B cell (primary cell): ENCODE data around the gene GDF2. TPM values are rescaled to one million over a fixed set of nuclear protein-coding genes. Genes with fewer than 3 reads are reported as not detected.

ENCODE experiments used
- ATAC-seq: fragments of 200-7000 bp; cut with Tn5 transposase; one replicate; pipeline ENCODE4 v1.10.0; 2021; ENCODE audit warnings: low read depth, mild to moderate bottlenecking, moderate number of reproducible peaks, moderate library complexity
- CTCF ChIA-PET: fragments of 350-600 bp; sonication (Branson Sonifier 250); formaldehyde crosslinking; loops from one replicate; lab custom pipeline; 2021; ENCODE audit warnings: antibody characterized with exemption, inconsistent platforms; lab: Charles Lee
- POLR2A ChIA-PET: fragments of 350-600 bp; sonication (Branson Sonifier 250); formaldehyde crosslinking; loops from one replicate; lab custom pipeline; 2021; ENCODE audit warnings: antibody characterized with exemption; lab: Charles Lee
- DNase-seq: peaks from one replicate; pipeline ENCODE4 v3.0.0; 2013
- H2AFZ ChIP-seq: 2 replicates; pipeline ENCODE4 v1.6.1; 2012; ENCODE audit warnings: mild to moderate bottlenecking, low read depth, low read length; ENCODE audit not compliant: insufficient read depth, poor library complexity, severe bottlenecking
- H3K27ac ChIP-seq, 2 donors: 1 replicate in 1 of 2; 2 replicates in 1 of 2; pipeline ENCODE4 v1.5.1; 2012 to 2013; ENCODE audit warnings: low read length in 2 of 2, mild to moderate bottlenecking in 2 of 2, moderate library complexity in 1 of 2
- H3K27me3 ChIP-seq, 4 experiments: fragments of 200-600 bp in 1 of 4; sonication (generic) in 1 of 4; replicated peaks in 1 of 4; 1 replicate in 2 of 4; 2 replicates in 2 of 4; pipeline versions ENCODE4 v1.6.1 to v1.7.0; 2013 to 2016; ENCODE audit warnings: low read length in 3 of 4, mild to moderate bottlenecking in 2 of 4, mixed read lengths in 1 of 4, moderate library complexity in 1 of 4; ENCODE audit not compliant: insufficient read depth in 4 of 4, control insufficient read depth in 3 of 4; ENCODE audit errors: control extremely low read depth in 1 of 4
- H3K36me3 ChIP-seq, 2 experiments: replicated peaks in 1 of 2; 1 replicate in 1 of 2; 2 replicates in 1 of 2; pipeline versions ENCODE4 v1.6.1 to v1.7.1; 2013; ENCODE audit warnings: low read length in 1 of 2; ENCODE audit not compliant: insufficient read depth in 2 of 2, control insufficient read depth in 1 of 2; ENCODE audit errors: control extremely low read depth in 1 of 2, extremely low read depth in 1 of 2
- H3K4me1 ChIP-seq, 2 donors: fragments of 200-600 bp in 1 of 2; sonication (generic) in 1 of 2; 1 replicate in 1 of 2; 2 replicates in 1 of 2; pipeline versions ENCODE4 v1.5.1 to v1.6.1; 2013 to 2017; ENCODE audit warnings: low read length in 2 of 2; ENCODE audit not compliant: control insufficient read depth in 2 of 2, insufficient read depth in 2 of 2
- H3K4me2 ChIP-seq: replicated peaks from 2 replicates; pipeline ENCODE3; 2012; ENCODE audit warnings: mild to moderate bottlenecking, low read depth, low read length; ENCODE audit not compliant: poor library complexity, severe bottlenecking
- H3K4me3 ChIP-seq, 5 experiments: fragments of 200-600 bp in 1 of 5; sonication (generic) in 1 of 5; 1 replicate in 3 of 5; 2 replicates in 2 of 5; pipeline versions ENCODE4 v1.5.1 to v1.7.0; 2011 to 2016; ENCODE audit warnings: low read length in 4 of 5, mild to moderate bottlenecking in 4 of 5, low read depth in 2 of 5, control low read depth in 1 of 5, moderate library complexity in 1 of 5; ENCODE audit not compliant: insufficient read depth in 1 of 5; ENCODE audit errors: control extremely low read depth in 1 of 5, extremely low read depth in 1 of 5
- H3K79me2 ChIP-seq: fragments of 200-600 bp; sonication (generic); one replicate; pipeline ENCODE4 v1.6.0; 2016; ENCODE audit warnings: low read length; ENCODE audit not compliant: control insufficient read depth, insufficient read depth
- H3K9ac ChIP-seq: fragments of 200-600 bp; sonication (generic); 2 replicates; pipeline ENCODE4 v1.6.1; 2017; ENCODE audit warnings: mild to moderate bottlenecking, low read length, moderate library complexity
- H3K9me3 ChIP-seq, 3 donors: one replicate each; pipeline versions ENCODE4 v1.6.1 to v1.7.1; 2013; ENCODE audit warnings: low read length in 2 of 3; ENCODE audit not compliant: control insufficient read depth in 2 of 3, insufficient read depth in 1 of 3; ENCODE audit errors: control extremely low read depth in 1 of 3
- H4K20me1 ChIP-seq: 2 replicates; pipeline ENCODE4 v1.6.0; 2012; ENCODE audit warnings: mild to moderate bottlenecking, low read length; ENCODE audit not compliant: insufficient read depth, control insufficient read depth, poor library complexity, severe bottlenecking
- H3K27ac Mint-ChIP-seq: one replicate; pipeline ENCODE4 v1.8.0; 2021; ENCODE audit warnings: mixed read lengths
- H3K27me3 Mint-ChIP-seq: one replicate; pipeline ENCODE4 v1.8.0; 2021; ENCODE audit warnings: mixed read lengths
- H3K4me1 Mint-ChIP-seq: one replicate; pipeline ENCODE4 v1.8.0; 2021; ENCODE audit warnings: mixed read lengths
- H3K4me3 Mint-ChIP-seq: one replicate; pipeline ENCODE4 v1.8.0; 2021; ENCODE audit warnings: mixed read lengths
- H3K9me3 Mint-ChIP-seq: one replicate; pipeline ENCODE4 v1.8.0; 2022; ENCODE audit warnings: mixed read lengths; ENCODE audit not compliant: insufficient read depth
- CTCF ChIP-seq: fragments of 200-600 bp; IDR thresholded peaks from one replicate; pipeline ENCODE4 v1.8.0; 2022; ENCODE audit warnings: antibody characterized with exemption, mild to moderate bottlenecking
- EZH2 ChIP-seq: IDR thresholded peaks from 2 replicates; pipeline ENCODE4 v1.6.1; 2012; ENCODE audit warnings: borderline replicate concordance, low read depth, mild to moderate bottlenecking, moderate library complexity, low read length; ENCODE audit not compliant: insufficient read depth, poor library complexity, severe bottlenecking
- WGBS: methylation state at CpG from one replicate; pipeline ENCODE4 v1.1.5; 2013; ENCODE audit warnings: missing lambda C conversion rate; ENCODE audit not compliant: insufficient coverage; 5-methylcytosine and 5-hydroxymethylcytosine counted together
- intact Hi-C: fragments of 100-400 bp; cut with micrococcal nuclease; formaldehyde crosslinking; loops from one replicate; pipeline ENCODE4 v1.10.0; 2022
- polyA plus RNA-seq: library from polyadenylated mRNA; depleted of rRNA; stranded (reverse); fragments of >200 nt; gene quantifications from 2 replicates; pipeline ENCODE4 v1.2.3, GENCODE V29; 2012
- total RNA-seq, 2 donors: library from RNA; stranded (reverse); fragments of 120-200 nt in 1 of 2; gene quantifications; 1 replicate in 1 of 2; 2 replicates in 1 of 2; pipeline versions ENCODE4 v1.2.3 to v1.2.4, GENCODE V29; 2013 to 2022

The GDF2 gene
- total and polyA plus RNA-seq, 2 donors (not counting 1 experiment from before 2014, with no cell fraction given) = not detected

DNA sequence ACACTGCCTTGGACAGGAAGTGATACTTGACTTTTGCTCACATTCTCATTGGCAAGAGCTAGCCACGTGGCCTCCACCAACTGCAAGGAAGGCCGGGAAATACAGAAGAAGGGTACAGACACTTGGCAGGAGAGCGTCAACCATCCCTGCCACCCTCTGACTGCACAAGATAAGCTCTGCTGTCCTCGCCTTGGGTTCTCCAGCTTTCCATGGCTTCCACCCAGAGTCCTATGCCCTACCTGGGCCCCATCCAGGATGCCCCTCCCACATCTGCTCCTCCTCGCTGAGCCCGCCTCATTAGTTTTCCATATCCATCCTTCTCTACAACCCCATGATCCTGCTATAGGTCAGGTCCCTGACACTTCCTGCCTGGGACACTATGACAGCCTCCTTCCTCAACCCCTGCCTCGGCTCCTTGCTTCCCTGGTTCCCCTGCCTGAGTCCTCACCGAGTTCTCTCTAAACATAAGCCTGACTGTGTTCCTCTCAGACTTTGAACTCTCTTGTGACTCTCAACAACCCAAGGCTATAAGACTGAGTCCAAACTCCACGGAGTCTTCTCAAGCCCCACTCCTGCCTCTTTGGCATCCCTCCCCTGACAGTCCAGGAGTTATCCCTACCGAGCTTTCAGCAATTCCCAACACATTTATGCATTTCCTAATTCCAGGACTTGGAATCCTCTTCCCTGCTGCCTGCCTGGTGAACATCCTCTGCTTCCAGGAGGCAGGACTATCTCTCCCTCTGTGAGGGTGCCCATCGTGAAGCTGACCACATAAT lies 45.5 kb upstream of the GDF2 start:
- Histone ChIP-seq H3K27me3 (peaks cover 0 to 4% (median 0%) of the 10 kb centered on the region in 4 experiments), H3K79me2 (no peaks in the 10 kb centered on the region), H3K4me3 (no peak overlapping the region), H3K27ac (no peak overlapping the region), H2AFZ (no peak overlapping the region), H4K20me1 (no peaks in the 10 kb centered on the region), H3K9ac (no peak overlapping the region), H3K36me3 (no peaks in the 10 kb centered on the region), H3K9me3 (peaks cover 1 to 7% (median 4%) of the 10 kb centered on the region in 3 donors), H3K4me1 (no peaks in the 10 kb centered on the region), H3K4me2 (no peak overlapping the region)
- Mint-ChIP-seq H3K27me3 (peaks cover 30% of the 10 kb centered on the region), H3K27ac (no peak overlapping the region), H3K9me3 (no peaks in the 10 kb centered on the region), H3K4me1 (peaks cover 3% of the 10 kb centered on the region), H3K4me3 (no peak overlapping the region)
- intact Hi-C loops = no loop called here
- WGBS = 91% methylated on average over 10 of the region's 11 CpGs
- POLR2A ChIA-PET = no interaction called here
- DNase-seq (no peak), ATAC-seq (no peak)
- TF ChIP-seq EZH2 (no peak), CTCF (no peak)
- CTCF ChIA-PET = interaction anchor here (0.9 to 1.7 kb wide), 2 partner anchors 35 to 36 kb away, joined by 3 to 4 read pairs; no protein-coding TSS in a partner anchor
